Measurements from ENCODE around the gene REXO5. TPM values are rescaled to one million over a fixed set of nuclear protein-coding genes. Genes with fewer than 3 reads are reported as not detected.

The REXO5 gene
- total and polyA plus RNA-seq, 9 donors = 0.73 to 7.6 (median 3.5) TPM

DNA sequence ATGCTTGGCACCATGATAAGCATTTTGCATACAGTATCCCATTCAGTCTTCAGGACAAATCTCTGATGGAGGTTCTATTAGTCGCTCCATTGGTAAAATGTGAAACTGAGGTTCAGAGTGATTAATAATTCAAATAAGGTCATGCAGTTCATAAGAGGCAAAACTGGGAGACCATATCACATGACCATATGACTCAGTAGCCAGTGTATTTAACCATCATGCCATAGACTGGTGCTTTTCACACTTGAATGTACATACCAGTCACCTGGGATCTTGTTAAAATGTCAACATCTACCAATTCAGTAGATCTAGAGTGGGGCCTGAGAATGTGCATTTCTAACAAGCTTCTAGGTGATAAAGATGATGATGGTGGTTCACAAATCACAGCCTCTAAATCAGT lies 38.2 kb upstream of the REXO5 start:
- no peaks in the 10 kb centered on the region for H3K9me3 ChIP-seq
- H3K27me3 ChIP-seq = no peaks in the 10 kb centered on the region
- intact Hi-C loops (cut with DNase I) = no loop called here
- no peak overlapping the region for H3K27ac ChIP-seq
- no peaks in the 10 kb centered on the region for H3K36me3 ChIP-seq
- H3K4me1 ChIP-seq (ENCODE audit: insufficient read depth) = peaks cover 5% of the 10 kb centered on the region
- WGBS, 3 donors = 96 to 100% (median 97%) methylated on average over 1 of the region's 1 CpG
- H3K4me3 ChIP-seq = no peak overlapping the region
- DNase-seq = no peak
- TF ChIP-seq POLR2A (IDR thresholded peaks at IDR 0.05) (no peak), CTCF (IDR thresholded peaks at IDR 0.05) (no peak), EP300 (IDR thresholded peaks at IDR 0.05) (no peak)

DNA sequence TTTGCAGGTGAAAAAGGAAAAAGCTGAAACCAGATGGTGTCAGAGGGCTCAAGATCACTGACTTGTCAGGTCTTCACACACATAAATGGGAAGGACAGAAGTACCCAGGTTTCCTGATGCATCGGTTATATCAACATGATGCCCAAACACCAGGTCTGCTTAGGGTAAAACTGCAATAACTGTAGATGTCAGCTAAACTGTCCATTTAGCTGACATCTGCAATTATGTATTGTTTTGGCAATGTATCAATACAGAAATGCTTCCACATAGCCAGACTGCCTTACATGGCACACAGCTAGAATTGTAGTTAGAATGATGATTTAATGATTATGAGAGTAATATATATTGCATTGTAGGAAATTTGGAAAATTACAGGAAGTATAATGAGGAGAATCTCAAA lies 37.5 kb upstream of the REXO5 start:
- no peaks in the 10 kb centered on the region for H3K27me3 ChIP-seq
- intact Hi-C loops (cut with DNase I) = no loop called here
- DNase-seq = no peak
- no peak overlapping the region for H3K4me3 ChIP-seq
- H3K36me3 ChIP-seq = no peaks in the 10 kb centered on the region
- H3K27ac ChIP-seq = no peak overlapping the region
- peaks cover 5% of the 10 kb centered on the region for H3K4me1 ChIP-seq (ENCODE audit: insufficient read depth)
- no peak for TF ChIP-seq EP300 (IDR thresholded peaks at IDR 0.05)
- no peak for TF ChIP-seq CTCF (IDR thresholded peaks at IDR 0.05)
- no peak for TF ChIP-seq POLR2A (IDR thresholded peaks at IDR 0.05)
- 29 to 97% (median 46%) methylated on average over 1 of the region's 1 CpG for WGBS, 3 donors
- H3K9me3 ChIP-seq = no peaks in the 10 kb centered on the region

DNA sequence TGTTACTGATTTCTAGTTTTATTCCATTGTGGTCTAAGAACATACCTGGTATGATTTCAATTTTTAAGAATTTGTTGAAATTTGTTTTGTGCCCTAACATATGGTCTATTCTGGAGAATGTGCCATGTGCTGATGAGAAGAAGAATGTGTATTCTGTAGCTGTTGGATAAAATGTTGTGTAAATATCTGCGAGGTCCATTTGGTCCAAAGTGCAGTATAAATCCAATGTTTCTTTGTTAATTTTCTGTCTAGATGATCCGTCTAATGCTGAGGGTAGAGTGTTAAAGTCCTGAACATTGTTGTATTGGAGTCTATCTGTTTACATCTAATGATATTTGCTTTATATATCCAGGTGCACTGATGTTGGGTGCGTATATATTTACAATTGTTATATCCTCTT lies 32.6 kb upstream of the REXO5 start:
- TF ChIP-seq POLR2A (IDR thresholded peaks at IDR 0.05) = no peak
- no peak for TF ChIP-seq EP300 (IDR thresholded peaks at IDR 0.05)
- no peak for TF ChIP-seq CTCF (IDR thresholded peaks at IDR 0.05)
- Histone ChIP-seq H3K36me3 (no peaks in the 10 kb centered on the region), H3K4me3 (no peak overlapping the region), H3K27ac (no peak overlapping the region), H3K27me3 (no peaks in the 10 kb centered on the region), H3K4me1 (ENCODE audit: insufficient read depth) (no peaks in the 10 kb centered on the region), H3K9me3 (no peaks in the 10 kb centered on the region)
- intact Hi-C loops (cut with DNase I) = no loop called here
- no peak for DNase-seq
- WGBS, 3 donors = 88 to 93% (median 93%) methylated on average over 3 of the region's 3 CpGs

DNA sequence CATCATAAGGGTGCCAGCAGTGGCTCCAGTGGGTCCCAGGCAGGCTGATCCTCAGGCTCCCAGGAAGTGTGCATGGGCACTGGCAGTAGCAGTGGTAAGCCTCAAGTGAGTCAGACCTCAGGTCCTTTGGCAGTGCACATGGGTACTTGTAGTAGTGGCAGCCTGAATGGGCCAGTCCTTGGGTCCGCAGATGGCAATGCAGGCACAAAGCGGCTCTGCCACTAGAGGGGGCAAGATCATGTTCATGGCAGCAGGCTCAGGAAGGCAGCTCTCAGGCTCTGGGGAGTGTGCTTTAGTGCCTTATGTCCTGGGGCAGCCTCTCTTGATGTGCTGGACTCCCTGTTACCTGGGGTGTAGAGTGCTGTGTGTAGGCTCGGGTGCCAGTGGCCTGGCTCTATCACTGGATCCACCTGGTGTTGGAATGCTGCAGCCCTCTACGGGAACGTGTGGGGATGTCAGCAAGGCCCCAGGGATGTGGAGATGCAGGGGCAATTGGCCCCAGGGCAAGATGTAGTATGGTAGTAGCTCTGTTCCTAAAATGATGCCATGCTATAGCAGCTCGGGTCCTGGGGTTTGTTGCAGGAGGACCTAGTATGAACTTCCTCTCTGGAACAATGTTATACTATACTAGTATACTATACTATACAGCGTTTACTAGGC lies 31.5 kb upstream of the REXO5 start:
- DNase-seq = peak in 4 of 5 donors; percentile 16 to 42 (median 28)
- Histone ChIP-seq H3K4me3 (no peak overlapping the region), H3K36me3 (no peaks in the 10 kb centered on the region), H3K27ac (no peak overlapping the region), H3K4me1 (ENCODE audit: insufficient read depth) (no peaks in the 10 kb centered on the region), H3K27me3 (no peaks in the 10 kb centered on the region), H3K9me3 (no peaks in the 10 kb centered on the region)
- TF ChIP-seq POLR2A (IDR thresholded peaks at IDR 0.05) (no peak), EP300 (IDR thresholded peaks at IDR 0.05) (no peak), CTCF (IDR thresholded peaks at IDR 0.05) (no peak)
- intact Hi-C loops (cut with DNase I) = no loop called here
- 80 to 87% (median 80%) methylated on average over 7 of the region's 7 CpGs for WGBS, 3 donors

Measured in ovary (tissue), 9 donors.